ENCODE measurements around the gene MCHR1. TPM values are rescaled to one million over a fixed set of nuclear protein-coding genes. Genes with fewer than 3 reads are reported as not detected.

Gene MCHR1
- polyA plus RNA-seq, 4 donors = 0.04 to 0.39 TPM; not detected in 2

- FAIRE-seq (no peak), DNase-seq (peak in 1 of 2 donors; percentile 62)
- Histone ChIP-seq H3K36me3 (ENCODE audit: control insufficient read depth in 3 of 3, insufficient read depth in 2 of 3, low read depth in 1 of 3, low read length in 3 of 3) (no peaks in the 10 kb centered on the region), H3K27ac (ENCODE audit: low read depth in 1 of 3, low read length in 2 of 3) (peak overlapping the region; percentile 72 to 84 (median 82)), H3K4me1 (ENCODE audit: control insufficient read depth in 3 of 3, insufficient read depth in 2 of 3, low read depth in 1 of 3, low read length in 2 of 3) (peaks cover 3 to 9% (median 6%) of the 10 kb centered on the region in 3 donors), H3K9me3 (ENCODE audit: control insufficient read depth in 2 of 2, insufficient read depth in 1 of 2, low read depth in 1 of 2, low read length in 1 of 2) (no peaks in the 10 kb centered on the region), H3K27me3 (ENCODE audit: control insufficient read depth in 3 of 3, insufficient read depth in 3 of 3, low read length in 3 of 3) (no peaks in the 10 kb centered on the region), H3K4me3 (ENCODE audit: low read depth in 1 of 3, low read length in 3 of 3) (peak overlapping the region; percentile 28 to 85 (median 77))
- 18 to 20% (median 19%) methylated on average over 46 of the region's 46 CpGs for WGBS, 3 donors
Measured at GRCh38 chr22:40637183-40638150, 41.8 kb upstream of the MCHR1 start.

GRCh38 chr22:40638261-40638660, 41.0 kb upstream of the MCHR1 start:
- 96 to 98% (median 97%) methylated on average over 16 to 17 of the region's 17 CpGs for WGBS, 3 donors
- Histone ChIP-seq H3K9me3 (ENCODE audit: control insufficient read depth in 2 of 2, insufficient read depth in 1 of 2, low read depth in 1 of 2, low read length in 1 of 2) (no peaks in the 10 kb centered on the region), H3K4me1 (ENCODE audit: control insufficient read depth in 3 of 3, insufficient read depth in 2 of 3, low read depth in 1 of 3, low read length in 2 of 3) (peaks cover 3 to 9% (median 6%) of the 10 kb centered on the region in 3 donors), H3K36me3 (ENCODE audit: control insufficient read depth in 3 of 3, insufficient read depth in 2 of 3, low read depth in 1 of 3, low read length in 3 of 3) (no peaks in the 10 kb centered on the region), H3K27ac (ENCODE audit: low read depth in 1 of 3, low read length in 2 of 3) (no peak overlapping the region), H3K27me3 (ENCODE audit: control insufficient read depth in 3 of 3, insufficient read depth in 3 of 3, low read length in 3 of 3) (no peaks in the 10 kb centered on the region), H3K4me3 (ENCODE audit: low read depth in 1 of 3, low read length in 3 of 3) (no peak overlapping the region)
- no peak for DNase-seq
- no peak for FAIRE-seq

GRCh38 chr22:40641269-40641668, 38.0 kb upstream of the MCHR1 start:
- Histone ChIP-seq H3K36me3 (ENCODE audit: control insufficient read depth in 3 of 3, insufficient read depth in 2 of 3, low read depth in 1 of 3, low read length in 3 of 3) (no peaks in the 10 kb centered on the region), H3K27ac (ENCODE audit: low read depth in 1 of 3, low read length in 2 of 3) (no peak overlapping the region), H3K9me3 (ENCODE audit: control insufficient read depth in 2 of 2, insufficient read depth in 1 of 2, low read depth in 1 of 2, low read length in 1 of 2) (no peaks in the 10 kb centered on the region), H3K27me3 (ENCODE audit: control insufficient read depth in 3 of 3, insufficient read depth in 3 of 3, low read length in 3 of 3) (no peaks in the 10 kb centered on the region), H3K4me1 (ENCODE audit: control insufficient read depth in 3 of 3, insufficient read depth in 2 of 3, low read depth in 1 of 3, low read length in 2 of 3) (peaks cover 0 to 26% (median 0%) of the 10 kb centered on the region in 3 donors), H3K4me3 (ENCODE audit: low read depth in 1 of 3, low read length in 3 of 3) (no peak overlapping the region)
- DNase-seq (no peak), FAIRE-seq (no peak)
- WGBS, 3 donors = 90 to 93% (median 92%) methylated on average over 6 of the region's 6 CpGs

GRCh38 chr22:40642316-40642715, 37.0 kb upstream of the MCHR1 start:
- Histone ChIP-seq H3K9me3 (ENCODE audit: control insufficient read depth in 2 of 2, insufficient read depth in 1 of 2, low read depth in 1 of 2, low read length in 1 of 2) (no peaks in the 10 kb centered on the region), H3K4me1 (ENCODE audit: control insufficient read depth in 3 of 3, insufficient read depth in 2 of 3, low read depth in 1 of 3, low read length in 2 of 3) (peaks cover 0 to 26% (median 0%) of the 10 kb centered on the region in 3 donors), H3K36me3 (ENCODE audit: control insufficient read depth in 3 of 3, insufficient read depth in 2 of 3, low read depth in 1 of 3, low read length in 3 of 3) (no peaks in the 10 kb centered on the region), H3K4me3 (ENCODE audit: low read depth in 1 of 3, low read length in 3 of 3) (no peak overlapping the region), H3K27ac (ENCODE audit: low read depth in 1 of 3, low read length in 2 of 3) (no peak overlapping the region), H3K27me3 (ENCODE audit: control insufficient read depth in 3 of 3, insufficient read depth in 3 of 3, low read length in 3 of 3) (no peaks in the 10 kb centered on the region)
- 93 to 97% (median 95%) methylated on average over 4 of the region's 4 CpGs for WGBS, 3 donors
- DNase-seq = no peak
- no peak for FAIRE-seq

GRCh38 chr22:40645579-40646197, 33.6 kb upstream of the MCHR1 start:
- FAIRE-seq = no peak
- peaks cover 0 to 28% (median 0%) of the 10 kb centered on the region in 3 donors for H3K4me1 ChIP-seq (ENCODE audit: control insufficient read depth in 3 of 3, insufficient read depth in 2 of 3, low read depth in 1 of 3, low read length in 2 of 3)
- H3K4me3 ChIP-seq (ENCODE audit: low read depth in 1 of 3, low read length in 3 of 3) = no peak overlapping the region
- no peaks in the 10 kb centered on the region for H3K36me3 ChIP-seq (ENCODE audit: control insufficient read depth in 3 of 3, insufficient read depth in 2 of 3, low read depth in 1 of 3, low read length in 3 of 3)
- no peaks in the 10 kb centered on the region for H3K9me3 ChIP-seq (ENCODE audit: control insufficient read depth in 2 of 2, insufficient read depth in 1 of 2, low read depth in 1 of 2, low read length in 1 of 2)
- peak overlapping the region in 1 of 3 donors; percentile 63 for H3K27ac ChIP-seq (ENCODE audit: low read depth in 1 of 3, low read length in 2 of 3)
- H3K27me3 ChIP-seq (ENCODE audit: control insufficient read depth in 3 of 3, insufficient read depth in 3 of 3, low read length in 3 of 3) = no peaks in the 10 kb centered on the region
- WGBS, 3 donors = 39 to 55% (median 40%) methylated on average over 4 of the region's 4 CpGs
- DNase-seq = no peak

- no peaks in the 10 kb centered on the region for H3K9me3 ChIP-seq (ENCODE audit: control insufficient read depth in 2 of 2, insufficient read depth in 1 of 2, low read depth in 1 of 2, low read length in 1 of 2)
- H3K36me3 ChIP-seq (ENCODE audit: control insufficient read depth in 3 of 3, insufficient read depth in 2 of 3, low read depth in 1 of 3, low read length in 3 of 3) = no peaks in the 10 kb centered on the region
- H3K27me3 ChIP-seq (ENCODE audit: control insufficient read depth in 3 of 3, insufficient read depth in 3 of 3, low read length in 3 of 3) = no peaks in the 10 kb centered on the region
- peak; percentile 41 to 78 for DNase-seq
- no peak overlapping the region for H3K4me3 ChIP-seq (ENCODE audit: low read depth in 1 of 3, low read length in 3 of 3)
- H3K27ac ChIP-seq (ENCODE audit: low read depth in 1 of 3, low read length in 2 of 3) = peak overlapping the region in 2 of 3 donors; percentile 25 to 42
- FAIRE-seq = no peak
- peaks cover 0 to 31% (median 3%) of the 10 kb centered on the region in 3 donors for H3K4me1 ChIP-seq (ENCODE audit: control insufficient read depth in 3 of 3, insufficient read depth in 2 of 3, low read depth in 1 of 3, low read length in 2 of 3)
- 34 to 74% (median 46%) methylated on average over 10 of the region's 10 CpGs for WGBS, 3 donors
Measured at GRCh38 chr22:40648386-40648785, 30.9 kb upstream of the MCHR1 start.

GRCh38 chr22:40651057-40651456, 28.2 kb upstream of the MCHR1 start:
- Histone ChIP-seq H3K4me1 (ENCODE audit: control insufficient read depth in 3 of 3, insufficient read depth in 2 of 3, low read depth in 1 of 3, low read length in 2 of 3) (peaks cover 0 to 20% (median 3%) of the 10 kb centered on the region in 3 donors), H3K27ac (ENCODE audit: low read depth in 1 of 3, low read length in 2 of 3) (peak overlapping the region in 1 of 3 donors; percentile 82), H3K4me3 (ENCODE audit: low read depth in 1 of 3, low read length in 3 of 3) (no peak overlapping the region), H3K9me3 (ENCODE audit: control insufficient read depth in 2 of 2, insufficient read depth in 1 of 2, low read depth in 1 of 2, low read length in 1 of 2) (no peaks in the 10 kb centered on the region), H3K36me3 (ENCODE audit: control insufficient read depth in 3 of 3, insufficient read depth in 2 of 3, low read depth in 1 of 3, low read length in 3 of 3) (no peaks in the 10 kb centered on the region), H3K27me3 (ENCODE audit: control insufficient read depth in 3 of 3, insufficient read depth in 3 of 3, low read length in 3 of 3) (no peaks in the 10 kb centered on the region)
- DNase-seq = no peak
- 55 to 79% (median 73%) methylated on average over 2 of the region's 2 CpGs for WGBS, 3 donors
- no peak for FAIRE-seq

Data from small intestine (tissue), 7 donors.